ENCODE results near the gene HBA2. TPM values are rescaled to one million over a fixed set of nuclear protein-coding genes. Genes with fewer than 3 reads are reported as not detected.
"Not testable (repeated sequence)": the region's sequence is repeated elsewhere in the genome, so short reads cannot be mapped to it uniquely, and the experiment has no call there.

HBA2 gene
- total RNA-seq, 1 donor from 2014 or later, result not detected

DNA sequence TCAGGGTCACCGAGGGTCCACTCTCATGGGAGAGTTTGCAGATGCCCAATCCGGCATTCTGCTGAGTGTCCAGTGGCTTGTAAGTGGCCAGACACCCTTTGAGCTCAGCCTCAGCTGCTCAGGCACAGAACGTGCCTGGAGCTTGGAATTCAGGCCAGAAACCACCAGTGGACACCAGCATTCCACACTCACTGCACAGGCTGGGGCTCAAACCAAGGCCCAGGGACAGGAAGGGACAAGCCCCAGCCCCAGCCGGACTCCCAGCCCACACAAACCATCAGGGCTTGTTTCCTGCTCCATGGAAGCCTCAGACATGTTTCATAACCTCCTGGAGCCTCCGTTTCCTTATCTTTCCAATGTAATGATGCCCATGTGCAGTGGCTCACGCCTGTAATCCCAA lies 29.2 kb upstream of the HBA2 start:
- H3K27me3 Mint-ChIP-seq (ENCODE audit: low read depth), result no peaks in the 10 kb centered on the region
- no peaks in the 10 kb centered on the region for H3K36me3 Mint-ChIP-seq (ENCODE audit: low read depth)
- TF ChIP-seq, protein P1, sequence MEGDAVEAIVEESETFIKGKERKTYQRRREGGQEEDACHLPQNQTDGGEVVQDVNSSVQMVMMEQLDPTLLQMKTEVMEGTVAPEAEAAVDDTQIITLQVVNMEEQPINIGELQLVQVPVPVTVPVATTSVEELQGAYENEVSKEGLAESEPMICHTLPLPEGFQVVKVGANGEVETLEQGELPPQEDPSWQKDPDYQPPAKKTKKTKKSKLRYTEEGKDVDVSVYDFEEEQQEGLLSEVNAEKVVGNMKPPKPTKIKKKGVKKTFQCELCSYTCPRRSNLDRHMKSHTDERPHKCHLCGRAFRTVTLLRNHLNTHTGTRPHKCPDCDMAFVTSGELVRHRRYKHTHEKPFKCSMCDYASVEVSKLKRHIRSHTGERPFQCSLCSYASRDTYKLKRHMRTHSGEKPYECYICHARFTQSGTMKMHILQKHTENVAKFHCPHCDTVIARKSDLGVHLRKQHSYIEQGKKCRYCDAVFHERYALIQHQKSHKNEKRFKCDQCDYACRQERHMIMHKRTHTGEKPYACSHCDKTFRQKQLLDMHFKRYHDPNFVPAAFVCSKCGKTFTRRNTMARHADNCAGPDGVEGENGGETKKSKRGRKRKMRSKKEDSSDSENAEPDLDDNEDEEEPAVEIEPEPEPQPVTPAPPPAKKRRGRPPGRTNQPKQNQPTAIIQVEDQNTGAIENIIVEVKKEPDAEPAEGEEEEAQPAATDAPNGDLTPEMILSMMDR (IDR thresholded peaks at IDR 0.05), result no peak
- H3K27ac Mint-ChIP-seq (ENCODE audit: unreplicated experiment), result no peak overlapping the region
- no peak overlapping the region for H3K4me3 Mint-ChIP-seq (ENCODE audit: unreplicated experiment)
- peaks cover 5% of the 10 kb centered on the region for H3K4me1 Mint-ChIP-seq (ENCODE audit: low read depth)
- DNase-seq (ENCODE audit: low spot score), result no peak
- no peaks in the 10 kb centered on the region for H3K9me3 Mint-ChIP-seq (ENCODE audit: low read depth)

DNA sequence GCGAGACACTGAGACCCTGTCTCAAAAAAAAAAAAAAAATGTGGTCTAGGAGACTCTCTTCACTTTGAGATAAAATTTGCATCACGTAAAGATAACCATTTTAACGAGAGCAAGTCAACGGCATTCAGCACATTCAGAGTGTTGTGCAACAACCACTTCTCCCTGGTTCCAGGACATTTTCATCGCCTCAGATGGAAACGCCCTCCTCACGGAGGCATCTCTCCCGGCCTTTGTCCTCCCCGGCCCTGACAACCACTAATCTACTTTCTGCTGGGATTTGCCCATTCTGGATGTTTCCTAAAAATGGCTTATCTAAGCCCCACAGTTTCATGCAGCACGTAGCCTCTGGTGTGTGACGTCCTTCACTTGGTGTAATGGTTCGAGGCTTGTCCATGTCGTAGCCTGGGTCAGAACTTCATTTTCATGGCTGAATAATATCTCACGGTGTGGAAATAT lies 27.9 kb upstream of the HBA2 start:
- H3K9me3 Mint-ChIP-seq (ENCODE audit: low read depth), result no peaks in the 10 kb centered on the region
- H3K27me3 Mint-ChIP-seq (ENCODE audit: low read depth), result no peaks in the 10 kb centered on the region
- H3K27ac Mint-ChIP-seq (ENCODE audit: unreplicated experiment), result no peak overlapping the region
- H3K4me3 Mint-ChIP-seq (ENCODE audit: unreplicated experiment), result no peak overlapping the region
- H3K4me1 Mint-ChIP-seq (ENCODE audit: low read depth), result peaks cover 9% of the 10 kb centered on the region
- TF ChIP-seq, protein P1 (IDR thresholded peaks at IDR 0.05), result no peak
- no peaks in the 10 kb centered on the region for H3K36me3 Mint-ChIP-seq (ENCODE audit: low read depth)
- DNase-seq (ENCODE audit: low spot score), result no peak

DNA sequence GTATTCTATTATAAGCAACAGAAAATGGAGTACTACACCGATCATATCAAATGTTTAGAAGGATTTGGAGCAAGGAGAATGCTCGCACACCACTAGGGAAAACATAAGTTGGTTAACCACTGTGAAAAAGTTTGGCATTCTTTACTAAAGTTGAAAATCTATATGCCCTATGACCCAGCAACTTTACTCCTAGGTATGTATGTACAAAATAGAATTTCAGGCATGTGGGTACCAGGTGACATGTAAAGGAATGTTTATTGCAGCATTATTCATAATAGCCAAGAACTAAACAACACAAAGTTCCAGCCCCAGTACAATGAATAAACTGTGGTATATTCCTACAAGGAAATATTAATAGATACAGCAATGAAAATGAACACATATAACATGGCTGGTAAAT lies 26.0 kb upstream of the HBA2 start:
- Mint-ChIP-seq H3K4me1 (ENCODE audit: low read depth) (peaks cover 9% of the 10 kb centered on the region), H3K36me3 (ENCODE audit: low read depth) (no peaks in the 10 kb centered on the region), H3K27ac (ENCODE audit: unreplicated experiment) (no peak overlapping the region), H3K9me3 (ENCODE audit: low read depth) (no peaks in the 10 kb centered on the region), H3K27me3 (ENCODE audit: low read depth) (no peaks in the 10 kb centered on the region), H3K4me3 (ENCODE audit: unreplicated experiment) (no peak overlapping the region)
- TF ChIP-seq, protein P1 (IDR thresholded peaks at IDR 0.05), result no peak
- no peak for DNase-seq (ENCODE audit: low spot score)

DNA sequence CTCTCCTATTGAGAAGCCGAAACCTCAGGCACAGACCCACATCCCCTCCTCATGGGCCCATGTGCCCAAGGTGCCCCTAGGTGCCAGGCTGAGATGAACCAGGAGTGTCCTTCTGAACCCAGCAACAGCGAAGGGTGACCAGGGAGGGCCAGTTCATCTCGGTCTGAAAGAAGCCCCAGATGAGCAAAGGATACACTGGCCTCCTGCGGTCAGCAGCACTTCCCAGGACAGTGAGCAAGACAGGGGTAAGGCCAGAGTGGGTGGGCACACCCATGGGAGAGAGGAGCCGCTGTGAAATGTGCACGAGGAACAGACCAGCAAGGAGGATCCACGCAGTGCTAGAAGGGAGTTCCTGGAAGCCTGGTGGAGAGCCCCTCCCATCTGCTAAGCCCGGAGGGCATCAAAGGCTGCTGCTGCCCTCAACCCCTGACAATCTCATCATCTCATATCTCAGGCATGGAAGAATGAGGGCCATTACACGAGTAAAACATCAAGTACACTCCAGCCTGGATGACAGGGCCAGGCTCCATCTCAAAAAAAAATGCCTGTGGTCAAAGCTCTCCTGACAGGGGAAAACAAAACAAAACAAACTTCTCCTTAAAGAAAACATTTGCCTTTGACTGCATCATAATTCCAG lies 23.5 kb upstream of the HBA2 start:
- peaks cover 9% of the 10 kb centered on the region for H3K4me1 Mint-ChIP-seq (ENCODE audit: low read depth)
- peak overlapping the region; percentile 27 for H3K27ac Mint-ChIP-seq (ENCODE audit: unreplicated experiment)
- no peaks in the 10 kb centered on the region for H3K9me3 Mint-ChIP-seq (ENCODE audit: low read depth)
- DNase-seq (ENCODE audit: low spot score), result no peak
- TF ChIP-seq, protein P1 (IDR thresholded peaks at IDR 0.05), result no peak
- no peaks in the 10 kb centered on the region for H3K36me3 Mint-ChIP-seq (ENCODE audit: low read depth)
- no peak overlapping the region for H3K4me3 Mint-ChIP-seq (ENCODE audit: unreplicated experiment)
- no peaks in the 10 kb centered on the region for H3K27me3 Mint-ChIP-seq (ENCODE audit: low read depth)

DNA sequence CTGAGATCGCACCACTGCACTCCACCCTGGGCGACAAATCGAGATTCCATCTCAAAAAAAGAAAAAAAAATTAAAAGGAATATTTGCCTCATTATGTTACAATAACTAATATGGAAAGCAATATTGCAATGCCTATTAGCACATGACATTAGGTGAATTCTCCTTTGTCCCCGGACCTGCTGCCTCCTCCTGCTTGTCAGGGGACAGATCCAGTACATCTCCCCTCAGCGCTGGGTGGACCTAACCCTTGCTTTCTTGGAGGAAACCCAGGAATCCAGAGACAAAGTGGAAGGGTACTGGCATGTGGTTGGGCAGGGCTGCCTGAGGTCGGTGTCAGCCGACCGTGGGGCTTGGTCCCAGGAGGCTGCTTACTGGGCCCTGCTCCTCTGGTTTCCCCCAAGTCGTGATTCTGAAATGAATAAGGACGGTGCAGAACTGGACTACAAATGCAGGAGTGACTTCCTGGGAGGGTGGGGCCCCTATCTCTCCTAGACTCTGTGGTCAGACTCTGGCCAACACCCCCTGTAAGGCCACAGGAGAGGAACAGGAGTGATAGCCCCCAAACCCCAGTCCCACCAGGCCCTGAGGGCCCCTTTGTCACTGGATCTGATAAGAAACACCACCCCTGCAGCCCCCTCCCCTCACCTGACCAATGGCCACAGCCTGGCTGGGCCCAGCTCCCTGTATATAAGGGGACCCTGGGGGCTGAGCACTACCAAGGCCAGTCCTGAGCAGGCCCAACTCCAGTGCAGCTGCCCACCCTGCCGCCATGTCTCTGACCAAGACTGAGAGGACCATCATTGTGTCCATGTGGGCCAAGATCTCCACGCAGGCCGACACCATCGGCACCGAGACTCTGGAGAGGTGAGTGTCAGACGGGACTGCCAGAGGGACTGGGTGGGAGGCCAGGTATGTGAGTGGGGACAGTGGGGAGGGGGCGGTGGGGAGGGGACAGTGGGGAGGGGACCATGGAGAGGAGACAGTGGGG lies 20.2 kb upstream of the HBA2 start, which contains the start of gene HBZ:
HBZ (plus strand) TSS at position 504 of the 988 bp plus-strand sequence; CDS start at position 770, 266 bp downstream.
- TF ChIP-seq, protein P1 (IDR thresholded peaks at IDR 0.05), result no peak
- peaks cover 7% of the 10 kb centered on the region for H3K27me3 Mint-ChIP-seq (ENCODE audit: low read depth)
- H3K4me3 Mint-ChIP-seq (ENCODE audit: unreplicated experiment), result no peak within 1 kb of the TSS

DNA sequence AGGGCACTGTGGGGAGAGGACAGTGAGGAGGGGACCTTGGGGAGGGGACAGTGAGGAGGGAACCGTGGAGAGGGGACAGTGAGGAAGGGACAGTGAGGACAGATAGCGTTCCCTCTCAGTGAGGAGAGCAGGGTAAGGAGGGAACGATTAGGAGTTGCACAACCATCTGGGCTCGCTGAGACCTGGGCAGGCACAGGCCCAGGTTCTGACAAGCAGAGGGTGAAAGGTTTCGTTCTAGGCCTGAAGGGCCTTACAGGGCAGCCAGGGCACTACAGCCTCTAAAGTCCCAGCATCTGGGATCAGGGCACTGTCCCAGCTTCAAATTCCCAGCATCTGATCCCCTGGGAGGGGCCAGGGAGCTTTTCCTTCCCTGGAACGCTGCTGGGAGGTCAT lies 19.6 kb upstream of the HBA2 start:
- DNase-seq (ENCODE audit: low spot score); H3K27ac Mint-ChIP-seq (ENCODE audit: unreplicated experiment); H3K36me3 Mint-ChIP-seq (ENCODE audit: low read depth); H3K9me3 Mint-ChIP-seq (ENCODE audit: low read depth); H3K4me3 Mint-ChIP-seq (ENCODE audit: unreplicated experiment): not testable (repeated sequence)
- Mint-ChIP-seq H3K27me3 (ENCODE audit: low read depth) (peaks cover 10% of the 10 kb centered on the region), H3K4me1 (ENCODE audit: low read depth) (peaks cover 15% of the 10 kb centered on the region)

More for the DNA sequence above, 20.2 kb upstream of the HBA2 start, which contains the start of gene HBZ:
- no peaks in the 10 kb centered on the region for H3K36me3 Mint-ChIP-seq (ENCODE audit: low read depth)
- no peak for DNase-seq (ENCODE audit: low spot score)
- H3K4me1 Mint-ChIP-seq (ENCODE audit: low read depth), result peaks cover 15% of the 10 kb centered on the region
- no peaks in the 10 kb centered on the region for H3K9me3 Mint-ChIP-seq (ENCODE audit: low read depth)
- no peak within 1 kb of the TSS for H3K27ac Mint-ChIP-seq (ENCODE audit: unreplicated experiment)

DNA sequence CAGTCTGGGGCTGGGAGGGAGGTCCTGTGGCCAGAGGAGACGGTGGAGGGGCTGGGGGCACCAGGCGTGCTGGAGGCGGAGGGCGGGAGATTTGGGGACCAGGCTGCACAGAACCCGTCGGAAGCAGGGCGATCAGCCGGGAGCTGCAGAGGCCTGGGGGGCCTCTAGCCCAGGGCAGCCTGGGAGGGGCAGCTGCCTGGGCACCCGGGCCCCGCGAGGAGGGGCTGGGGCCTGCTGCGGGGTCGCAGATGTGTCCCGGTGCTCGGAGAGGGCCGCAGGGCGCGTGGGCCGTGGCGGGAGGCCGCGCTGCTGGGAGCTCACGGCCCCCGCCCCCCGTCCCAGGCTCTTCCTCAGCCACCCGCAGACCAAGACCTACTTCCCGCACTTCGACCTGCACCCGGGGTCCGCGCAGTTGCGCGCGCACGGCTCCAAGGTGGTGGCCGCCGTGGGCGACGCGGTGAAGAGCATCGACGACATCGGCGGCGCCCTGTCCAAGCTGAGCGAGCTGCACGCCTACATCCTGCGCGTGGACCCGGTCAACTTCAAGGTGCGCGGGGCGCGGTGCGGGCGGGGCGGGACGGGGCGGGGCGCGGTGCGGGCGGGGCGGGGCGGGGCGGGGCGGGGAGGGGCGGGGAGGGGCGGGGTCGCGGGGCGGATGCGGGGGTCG lies 19.0 kb upstream of the HBA2 start:
- H3K36me3 Mint-ChIP-seq (ENCODE audit: low read depth); H3K9me3 Mint-ChIP-seq (ENCODE audit: low read depth); H3K4me3 Mint-ChIP-seq (ENCODE audit: unreplicated experiment); DNase-seq (ENCODE audit: low spot score); H3K27ac Mint-ChIP-seq (ENCODE audit: unreplicated experiment): not testable (repeated sequence)
- Mint-ChIP-seq H3K27me3 (ENCODE audit: low read depth) (peaks cover 13% of the 10 kb centered on the region), H3K4me1 (ENCODE audit: low read depth) (peaks cover 15% of the 10 kb centered on the region)

Measured in chondrocyte (in vitro differentiated cells).